Measurements from ENCODE around the gene ETFA.

- TF ChIP-seq POLR2A (IDR thresholded peaks at IDR 0.05): no peak
- TF ChIP-seq CTCF (IDR thresholded peaks at IDR 0.05): no peak
Measured at GRCh38 chr15:76208786-76209424, 102.4 kb downstream of the ETFA start.
